Measurements from ENCODE around the gene PARM1.

- TF ChIP-seq EZH2phosphoT487 (IDR thresholded peaks at IDR 0.05; ENCODE audit: low read depth) (no peak), CTCF (IDR thresholded peaks at IDR 0.05; ENCODE audit: low read depth, low read length) (no peak)
These were observed 64.1 kb downstream of the PARM1 start for GRCh38 chr4:74996996-74997395.

All from OCI-LY3 (cell line).